H1 (cell line): Measurements from ENCODE around the gene GRIA3. TPM values are rescaled to one million over a fixed set of nuclear protein-coding genes. Genes with fewer than 3 reads are reported as not detected.

Experiments used
- KDM4A ChIP-seq: IDR thresholded peaks from one replicate; pipeline ENCODE4 v1.7.1; 2012; ENCODE audit warnings: low read depth, mild to moderate bottlenecking, moderate library complexity, low read length, inconsistent platforms; ENCODE audit not compliant: severe bottlenecking
- polyA plus RNA-seq, 7 experiments: library from polyadenylated mRNA; depleted of rRNA in 3 of 7; stranded (reverse) in 5 of 7; unstranded in 2 of 7; fragments of >200 nt in 5 of 7; fragments of 200-250 nt in 2 of 7; gene quantifications; 1 replicate in 5 of 7; 2 replicates in 1 of 7; 4 replicates in 1 of 7; pipeline versions ENCODE4 v1.2.1 to v1.2.3, GENCODE V29; 2011 to 2013; ENCODE audit warnings: missing spikeins in 2 of 7, mixed read lengths in 2 of 7
- total RNA-seq: library from RNA; stranded (reverse); fragmentation: NEBNext Ultra II Directional; extraction: Animal tissue kit (Norgen Biotek cat#: 25700); gene quantifications from 2 replicates; pipeline ENCODE4 v1.2.1, GENCODE V29; 2021

The GRIA3 gene
- total and polyA plus RNA-seq, 2 of the 8 experiments (the other 6 are each of a cell fraction or from before 2014, with no cell fraction given): 2.6 to 3.0 TPM

- no peak for TF ChIP-seq KDM4A
These were observed 271.6 kb downstream of the GRIA3 start (continued) for GRCh38 chrX:123455693-123456092.
